ENCODE data around the gene MDM4. TPM values are rescaled to one million over a fixed set of nuclear protein-coding genes. Genes with fewer than 3 reads are reported as not detected.

Gene MDM4
- total and polyA plus RNA-seq, 2 donors (not counting 1 experiment from before 2014, with no cell fraction given): 23.6 to 41.0 TPM

GRCh38 chr1:204506201-204506968 lies 9.8 kb upstream of the MDM4 start:
- Histone ChIP-seq H4K20me1 (ENCODE audit: control insufficient read depth, extremely low read depth, insufficient read depth, low read length) (no peaks in the 10 kb centered on the region), H3K9me3 (ENCODE audit: control insufficient read depth, insufficient read depth, low read depth, low read length) (no peaks in the 10 kb centered on the region), H3K27me3 (ENCODE audit: control insufficient read depth, insufficient read depth, low read length) (no peaks in the 10 kb centered on the region), H3K79me2 (ENCODE audit: control insufficient read depth, insufficient read depth, low read length) (no peaks in the 10 kb centered on the region), H3K4me1 (ENCODE audit: control insufficient read depth, extremely low read depth, insufficient read depth, low read length) (peaks cover 4% of the 10 kb centered on the region), H3K27ac (ENCODE audit: insufficient read depth, low read length) (no peak overlapping the region), H2AFZ (ENCODE audit: low read length) (peak overlapping the region; percentile 2), H3K4me2 (ENCODE audit: extremely low read depth, insufficient read depth, low read length) (peak overlapping the region; percentile 75), H3K36me3 (ENCODE audit: control insufficient read depth, insufficient read depth, low read length) (no peaks in the 10 kb centered on the region), H3K9ac (ENCODE audit: insufficient read depth, low read length) (no peak overlapping the region), H3K4me3 (replicated peaks in 1 of 4; ENCODE audit: control extremely low read depth in 1 of 4, insufficient read depth in 1 of 4, low read depth in 3 of 4, low read length in 4 of 4) (peak overlapping the region; percentile 28 to 77 (median 48))
- no peak for TF ChIP-seq EZH2 (IDR thresholded peaks at IDR 0.05; ENCODE audit: low read length, missing control alignments)
- TF ChIP-seq, protein P1, sequence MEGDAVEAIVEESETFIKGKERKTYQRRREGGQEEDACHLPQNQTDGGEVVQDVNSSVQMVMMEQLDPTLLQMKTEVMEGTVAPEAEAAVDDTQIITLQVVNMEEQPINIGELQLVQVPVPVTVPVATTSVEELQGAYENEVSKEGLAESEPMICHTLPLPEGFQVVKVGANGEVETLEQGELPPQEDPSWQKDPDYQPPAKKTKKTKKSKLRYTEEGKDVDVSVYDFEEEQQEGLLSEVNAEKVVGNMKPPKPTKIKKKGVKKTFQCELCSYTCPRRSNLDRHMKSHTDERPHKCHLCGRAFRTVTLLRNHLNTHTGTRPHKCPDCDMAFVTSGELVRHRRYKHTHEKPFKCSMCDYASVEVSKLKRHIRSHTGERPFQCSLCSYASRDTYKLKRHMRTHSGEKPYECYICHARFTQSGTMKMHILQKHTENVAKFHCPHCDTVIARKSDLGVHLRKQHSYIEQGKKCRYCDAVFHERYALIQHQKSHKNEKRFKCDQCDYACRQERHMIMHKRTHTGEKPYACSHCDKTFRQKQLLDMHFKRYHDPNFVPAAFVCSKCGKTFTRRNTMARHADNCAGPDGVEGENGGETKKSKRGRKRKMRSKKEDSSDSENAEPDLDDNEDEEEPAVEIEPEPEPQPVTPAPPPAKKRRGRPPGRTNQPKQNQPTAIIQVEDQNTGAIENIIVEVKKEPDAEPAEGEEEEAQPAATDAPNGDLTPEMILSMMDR (conservative IDR thresholded peaks at IDR 0.05 in 1 of 2, IDR thresholded peaks at IDR 0.05 in 1 of 2; ENCODE audit: low read depth in 1 of 2, low read length in 2 of 2): no peak
- DNase-seq (ENCODE audit: low read depth in 2 of 2): peak; percentile 91 to 97

- Histone ChIP-seq H3K4me2 (ENCODE audit: extremely low read depth, insufficient read depth, low read length) (peak overlapping the region; percentile 98), H4K20me1 (ENCODE audit: control insufficient read depth, extremely low read depth, insufficient read depth, low read length) (no peaks in the 10 kb centered on the region), H2AFZ (ENCODE audit: low read length) (peak overlapping the region; percentile 99), H3K79me2 (ENCODE audit: control insufficient read depth, insufficient read depth, low read length) (no peaks in the 10 kb centered on the region), H3K27ac (ENCODE audit: insufficient read depth, low read length) (peak overlapping the region; percentile 71), H3K9ac (ENCODE audit: insufficient read depth, low read length) (peak overlapping the region; percentile 20), H3K4me1 (ENCODE audit: control insufficient read depth, extremely low read depth, insufficient read depth, low read length) (peaks cover 4% of the 10 kb centered on the region), H3K27me3 (ENCODE audit: control insufficient read depth, insufficient read depth, low read length) (no peaks in the 10 kb centered on the region), H3K36me3 (ENCODE audit: control insufficient read depth, insufficient read depth, low read length) (no peaks in the 10 kb centered on the region), H3K9me3 (ENCODE audit: control insufficient read depth, insufficient read depth, low read depth, low read length) (no peaks in the 10 kb centered on the region), H3K4me3 (replicated peaks in 1 of 4; ENCODE audit: control extremely low read depth in 1 of 4, insufficient read depth in 1 of 4, low read depth in 3 of 4, low read length in 4 of 4) (peak overlapping the region; percentile 57 to 77 (median 62))
- DNase-seq (ENCODE audit: low read depth in 2 of 2): peak; percentile 84 to 98
- no peak for TF ChIP-seq EZH2 (IDR thresholded peaks at IDR 0.05; ENCODE audit: low read length, missing control alignments)
- TF ChIP-seq, protein P1 (conservative IDR thresholded peaks at IDR 0.05 in 1 of 2, IDR thresholded peaks at IDR 0.05 in 1 of 2; ENCODE audit: low read depth in 1 of 2, low read length in 2 of 2): no peak
Measured at GRCh38 chr1:204506969-204507316, 9.3 kb upstream of the MDM4 start.

- peaks cover 4% of the 10 kb centered on the region for H3K4me1 ChIP-seq (ENCODE audit: control insufficient read depth, extremely low read depth, insufficient read depth, low read length)
- peak overlapping the region; percentile 57 to 77 (median 62) for H3K4me3 ChIP-seq (replicated peaks in 1 of 4; ENCODE audit: control extremely low read depth in 1 of 4, insufficient read depth in 1 of 4, low read depth in 3 of 4, low read length in 4 of 4)
- H3K36me3 ChIP-seq (ENCODE audit: control insufficient read depth, insufficient read depth, low read length): no peaks in the 10 kb centered on the region
- H4K20me1 ChIP-seq (ENCODE audit: control insufficient read depth, extremely low read depth, insufficient read depth, low read length): no peaks in the 10 kb centered on the region
- peak; percentile 48 to 60 for DNase-seq (ENCODE audit: low read depth in 2 of 2)
- peak overlapping the region; percentile 99 for H2AFZ ChIP-seq (ENCODE audit: low read length)
- no peaks in the 10 kb centered on the region for H3K79me2 ChIP-seq (ENCODE audit: control insufficient read depth, insufficient read depth, low read length)
- peak overlapping the region; percentile 20 for H3K9ac ChIP-seq (ENCODE audit: insufficient read depth, low read length)
- no peaks in the 10 kb centered on the region for H3K9me3 ChIP-seq (ENCODE audit: control insufficient read depth, insufficient read depth, low read depth, low read length)
- no peaks in the 10 kb centered on the region for H3K27me3 ChIP-seq (ENCODE audit: control insufficient read depth, insufficient read depth, low read length)
- peak overlapping the region; percentile 98 for H3K4me2 ChIP-seq (ENCODE audit: extremely low read depth, insufficient read depth, low read length)
- TF ChIP-seq, protein P1 (conservative IDR thresholded peaks at IDR 0.05 in 1 of 2, IDR thresholded peaks at IDR 0.05 in 1 of 2; ENCODE audit: low read depth in 1 of 2, low read length in 2 of 2): no peak
- TF ChIP-seq EZH2 (IDR thresholded peaks at IDR 0.05; ENCODE audit: low read length, missing control alignments): no peak
- H3K27ac ChIP-seq (ENCODE audit: insufficient read depth, low read length): peak overlapping the region; percentile 71
Measured at GRCh38 chr1:204507317-204508105, 8.7 kb upstream of the MDM4 start.

All from fibroblast of lung (primary cell).